Thoracic aorta (tissue), 2 donors: ENCODE measurements around the gene FNIP2. TPM values are rescaled to one million over a fixed set of nuclear protein-coding genes. Genes with fewer than 3 reads are reported as not detected.

Experiments used
- ATAC-seq: fragments of 150-250 bp; one replicate; pipeline ENCODE4 v1.8.0; 2017; ENCODE audit warnings: low read depth; ENCODE audit not compliant: insufficient number of reproducible peaks, low FRiP score
- DNase-seq: peaks from one replicate; pipeline ENCODE4 v3.0.0-alpha.2; 2020; ENCODE audit warnings: low spot score
- H3K27ac ChIP-seq, 2 donors: fragments of 200-600 bp; sonication (generic); 1 replicate in 1 of 2; 2 replicates in 1 of 2; pipeline ENCODE4 v1.5.1; 2016; ENCODE audit warnings: mild to moderate bottlenecking in 2 of 2, moderate library complexity in 2 of 2
- H3K27me3 ChIP-seq: fragments of 200-600 bp; sonication (generic); replicated peaks from 2 replicates; pipeline ENCODE4 v1.6.0; 2016; ENCODE audit warnings: mild to moderate bottlenecking; ENCODE audit not compliant: insufficient read depth
- H3K36me3 ChIP-seq: fragments of 200-600 bp; sonication (generic); one replicate; pipeline ENCODE4 v1.5.1; 2016
- H3K4me1 ChIP-seq, 2 donors: fragments of 200-600 bp; sonication (generic); 1 replicate in 1 of 2; 2 replicates in 1 of 2; pipeline versions ENCODE4 v1.5.1 to v1.6.0; 2016; ENCODE audit warnings: low read depth in 2 of 2, mild to moderate bottlenecking in 1 of 2; ENCODE audit not compliant: control insufficient read depth in 1 of 2
- H3K4me3 ChIP-seq: fragments of 200-600 bp; sonication (generic); 2 replicates; pipeline ENCODE4 v1.5.1; 2016; ENCODE audit warnings: mild to moderate bottlenecking
- H3K9me3 ChIP-seq: fragments of 200-600 bp; sonication (generic); 2 replicates; pipeline ENCODE4 v1.5.1; 2016
- total RNA-seq, 2 donors: library from RNA; depleted of rRNA; stranded (reverse); fragments of >200 nt; gene quantifications; one replicate each; pipeline versions ENCODE4 v1.1.0 to v1.2.3, GENCODE V29; 2016
- TF ChIP-seq, protein P1 (sequence below): fragments of 200-600 bp; sonication (generic); IDR thresholded peaks from one replicate; pipeline ENCODE4 v1.5.1; 2019; ENCODE audit warnings: antibody characterized with exemption

FNIP2 gene
- total RNA-seq, 2 donors from 2014 or later: 47.9 to 121 TPM

DNA sequence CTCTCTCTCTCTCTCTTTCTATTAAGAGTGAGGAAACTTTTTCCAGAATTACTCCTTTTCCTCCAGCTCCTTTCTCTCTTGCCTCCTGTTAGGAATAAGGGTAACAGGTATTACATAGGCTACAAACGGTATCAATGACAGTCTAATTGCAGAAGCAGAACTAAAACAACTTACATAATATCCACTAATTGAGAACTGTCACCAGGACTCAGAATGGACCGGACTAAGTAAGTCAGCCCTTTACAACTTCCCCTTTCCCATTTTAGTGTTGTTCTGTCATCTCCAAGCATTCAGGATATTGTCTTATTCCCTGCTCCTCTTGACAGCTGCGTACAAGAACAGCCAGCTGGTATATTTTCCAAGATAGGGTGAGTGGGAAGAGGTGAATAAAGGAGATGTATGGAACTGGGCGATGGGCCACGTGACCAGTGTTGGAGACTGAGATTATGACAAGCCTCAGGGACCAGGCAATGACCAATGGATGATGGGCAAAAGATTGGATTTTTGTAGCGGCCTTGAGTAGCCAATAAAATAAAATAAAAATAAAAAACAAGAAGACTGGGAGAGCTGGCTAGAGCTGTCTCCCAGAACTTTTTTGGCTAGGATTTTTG lies 2.3 kb upstream of the FNIP2 start:
- DNase-seq (no peak), ATAC-seq (no peak)
- Histone ChIP-seq H3K27ac (peak overlapping the region in 1 of 2 donors; percentile 4), H3K4me3 (no peak overlapping the region), H3K27me3 (no peaks in the 10 kb centered on the region), H3K4me1 (peaks cover 3 to 29% of the 10 kb centered on the region in 2 donors), H3K36me3 (no peaks in the 10 kb centered on the region), H3K9me3 (no peaks in the 10 kb centered on the region)
- TF ChIP-seq, protein P1, sequence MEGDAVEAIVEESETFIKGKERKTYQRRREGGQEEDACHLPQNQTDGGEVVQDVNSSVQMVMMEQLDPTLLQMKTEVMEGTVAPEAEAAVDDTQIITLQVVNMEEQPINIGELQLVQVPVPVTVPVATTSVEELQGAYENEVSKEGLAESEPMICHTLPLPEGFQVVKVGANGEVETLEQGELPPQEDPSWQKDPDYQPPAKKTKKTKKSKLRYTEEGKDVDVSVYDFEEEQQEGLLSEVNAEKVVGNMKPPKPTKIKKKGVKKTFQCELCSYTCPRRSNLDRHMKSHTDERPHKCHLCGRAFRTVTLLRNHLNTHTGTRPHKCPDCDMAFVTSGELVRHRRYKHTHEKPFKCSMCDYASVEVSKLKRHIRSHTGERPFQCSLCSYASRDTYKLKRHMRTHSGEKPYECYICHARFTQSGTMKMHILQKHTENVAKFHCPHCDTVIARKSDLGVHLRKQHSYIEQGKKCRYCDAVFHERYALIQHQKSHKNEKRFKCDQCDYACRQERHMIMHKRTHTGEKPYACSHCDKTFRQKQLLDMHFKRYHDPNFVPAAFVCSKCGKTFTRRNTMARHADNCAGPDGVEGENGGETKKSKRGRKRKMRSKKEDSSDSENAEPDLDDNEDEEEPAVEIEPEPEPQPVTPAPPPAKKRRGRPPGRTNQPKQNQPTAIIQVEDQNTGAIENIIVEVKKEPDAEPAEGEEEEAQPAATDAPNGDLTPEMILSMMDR: no peak

- Histone ChIP-seq H3K27me3 (no peaks in the 10 kb centered on the region), H3K4me1 (peaks cover 5 to 38% of the 10 kb centered on the region in 2 donors), H3K36me3 (no peaks in the 10 kb centered on the region), H3K27ac (peak overlapping the region; percentile 89 to 90), H3K4me3 (no peak overlapping the region), H3K9me3 (no peaks in the 10 kb centered on the region)
- ATAC-seq: no peak
- no peak for DNase-seq
- TF ChIP-seq, protein P1: no peak
These were observed 1.4 kb upstream of the FNIP2 start for GRCh38 chr4:158767451-158767850.

GRCh38 chr4:158769175-158769921 lies 522 bp downstream of the FNIP2 start:
- Histone ChIP-seq H3K4me1 (peaks cover 14 to 55% of the 10 kb centered on the region in 2 donors), H3K36me3 (no peaks in the 10 kb centered on the region), H3K27ac (peak overlapping the region; percentile 85 to 89), H3K9me3 (no peaks in the 10 kb centered on the region), H3K27me3 (no peaks in the 10 kb centered on the region), H3K4me3 (peak overlapping the region; percentile 81)
- DNase-seq (no peak), ATAC-seq (no peak)
- TF ChIP-seq, protein P1: no peak

DNA sequence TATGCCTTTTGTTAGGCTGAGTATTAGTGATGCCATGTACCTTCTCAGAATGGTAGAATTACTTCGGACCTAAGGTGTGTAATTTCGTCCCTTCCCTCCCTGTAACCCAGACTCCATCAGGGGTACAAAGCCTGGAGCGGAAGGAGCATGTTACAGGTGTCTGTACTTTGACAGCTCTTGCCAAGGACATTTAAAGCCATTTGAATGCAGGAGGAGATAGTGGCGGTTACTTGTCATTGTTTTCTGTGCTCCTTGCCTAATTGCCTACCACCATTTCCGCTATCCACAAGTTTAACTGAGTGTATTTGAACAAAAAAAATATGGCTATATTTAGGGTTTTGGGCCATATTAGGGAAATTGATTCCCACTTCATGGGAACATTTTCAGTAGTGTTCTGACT lies 1.8 kb downstream of the FNIP2 start:
- TF ChIP-seq, protein P1: no peak
- peak overlapping the region in 1 of 2 donors; percentile 50 for H3K27ac ChIP-seq

DNA sequence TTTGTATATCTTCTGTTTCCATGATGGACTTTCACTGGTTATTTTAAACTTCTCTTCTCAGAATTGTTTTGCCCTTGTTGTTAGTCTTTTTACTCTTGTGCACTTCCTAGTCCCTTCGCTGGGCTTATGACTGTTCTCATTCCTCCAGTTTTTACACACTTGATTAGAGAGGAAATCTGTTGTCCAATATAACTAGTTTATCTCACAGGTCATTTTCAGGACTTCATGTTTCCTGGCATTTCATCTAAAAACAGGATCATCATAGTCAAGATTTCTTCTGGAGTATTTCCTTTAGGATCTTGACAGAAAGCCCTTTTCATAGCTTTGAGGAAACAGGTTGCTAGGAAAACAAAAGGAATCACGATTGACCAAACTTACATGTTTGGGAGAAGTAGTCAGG lies 3.0 kb downstream of the FNIP2 start:
- Histone ChIP-seq H3K4me1 (peaks cover 31 to 76% of the 10 kb centered on the region in 2 donors), H3K36me3 (no peaks in the 10 kb centered on the region), H3K27ac (peak overlapping the region; percentile 10 to 50), H3K27me3 (no peaks in the 10 kb centered on the region), H3K4me3 (peak overlapping the region; percentile 81), H3K9me3 (no peaks in the 10 kb centered on the region)
- no peak for DNase-seq
- TF ChIP-seq, protein P1: no peak
- no peak for ATAC-seq

More for the DNA sequence above, 1.8 kb downstream of the FNIP2 start:
- no peaks in the 10 kb centered on the region for H3K9me3 ChIP-seq
- no peak for DNase-seq
- H3K27me3 ChIP-seq: no peaks in the 10 kb centered on the region
- H3K36me3 ChIP-seq: no peaks in the 10 kb centered on the region
- H3K4me1 ChIP-seq: peaks cover 27 to 67% of the 10 kb centered on the region in 2 donors
- peak overlapping the region; percentile 81 for H3K4me3 ChIP-seq
- ATAC-seq: no peak
